HCT116 (cell line): Measurements from ENCODE around the gene POT1. TPM values are rescaled to one million over a fixed set of nuclear protein-coding genes. Genes with fewer than 3 reads are reported as not detected.

Experiments
- ATAC-seq: fragments of 200-7000 bp; cut with Tn5 transposase; 2 replicates; pipeline ENCODE4 v1.9.1; 2020; ENCODE audit warnings: mild to moderate bottlenecking, moderate library complexity
- BruUV-seq: library from RNA; stranded (reverse); fragments of 400-500 nt; replicated peaks from 2 replicates; lab custom pipeline; 2021; lab: Mats Ljungman, UMichigan
- CTCF ChIA-PET: fragments of 300-600 bp; sonication (Branson Sonifier 250); formaldehyde crosslinking; loops from one replicate; lab custom pipeline; 2021; ENCODE audit warnings: antibody characterized with exemption; lab: Charles Lee
- POLR2A ChIA-PET: fragments of 300-600, 350-600 bp; sonication (Branson Sonifier 250); formaldehyde crosslinking; loops from one replicate; lab custom pipeline; 2021; ENCODE audit warnings: antibody characterized with exemption; lab: Charles Lee
- RAD21 ChIA-PET, 2 experiments: fragments of 300-600 bp; sonication (Branson Sonifier 250); formaldehyde crosslinking; loops; one replicate each; lab custom pipeline; 2023; ENCODE audit warnings: low total read pairs in 2 of 2; ENCODE audit not compliant: uncharacterized antibody in 2 of 2, unreplicated experiment in 2 of 2, low non-redundant PET in 1 of 2; lab: Charles Lee
- DNase-seq: peaks from one replicate; pipeline ENCODE4 v3.0.0-alpha.2; 2010; ENCODE audit warnings: low read depth, low spot score
- H2AFZ ChIP-seq: fragments of 200-600 bp; shearing (Covaris generic), sonication (generic); 2 replicates; pipeline ENCODE4 v1.6.1; 2017; ENCODE audit warnings: low read depth, mixed run types, mixed read lengths, antibody characterized with exemption, low read length; ENCODE audit not compliant: poor library complexity, severe bottlenecking
- H3K27ac ChIP-seq: 2 replicates; pipeline ENCODE4 v1.5.1; 2012; ENCODE audit warnings: low read depth, low read length
- H3K27me3 ChIP-seq: fragments of 200-600 bp; sonication (generic); 2 replicates; pipeline ENCODE4 v1.6.1; 2016; ENCODE audit warnings: mixed run types, low read length, mixed read lengths; ENCODE audit not compliant: insufficient read depth
- H3K36me3 ChIP-seq, 2 experiments: fragments of 200-500 bp in 1 of 2; fragments of 200-600 bp in 1 of 2; sonication (Bioruptor generic) in 1 of 2; sonication (generic) in 1 of 2; 2 replicates each; pipeline versions ENCODE4 v1.5.1 to v1.6.1; 2014 to 2016; ENCODE audit warnings: low read length in 2 of 2, inconsistent platforms in 1 of 2, mixed read lengths in 1 of 2, mixed run types in 1 of 2; ENCODE audit not compliant: insufficient read depth in 2 of 2, control insufficient read depth in 1 of 2
- H3K4me1 ChIP-seq, 2 experiments: fragments of 200-600 bp in 1 of 2; sonication (generic) in 1 of 2; 2 replicates each; pipeline versions ENCODE4 v1.5.1 to v1.6.1; 2012 to 2017; ENCODE audit warnings: low read length in 2 of 2, inconsistent platforms in 1 of 2, mild to moderate bottlenecking in 1 of 2, mixed read lengths in 1 of 2, mixed run types in 1 of 2, moderate library complexity in 1 of 2; ENCODE audit not compliant: insufficient read depth in 2 of 2, control insufficient read depth in 1 of 2
- H3K4me2 ChIP-seq: fragments of 200-600 bp; sonication (generic); 2 replicates; pipeline ENCODE4 v1.6.1; 2017; ENCODE audit warnings: mixed run types, low read length, mixed read lengths
- H3K4me3 ChIP-seq, 2 experiments: fragments of 200-600 bp in 1 of 2; sonication (generic) in 1 of 2; replicated peaks in 1 of 2; 2 replicates each; pipeline ENCODE4 v1.5.1; 2011 to 2016; ENCODE audit warnings: low read length in 2 of 2, control low read depth in 1 of 2, low read depth in 1 of 2, mild to moderate bottlenecking in 1 of 2, mixed read lengths in 1 of 2, mixed run types in 1 of 2
- H3K79me2 ChIP-seq: fragments of 200-600 bp; sonication (generic); 2 replicates; pipeline ENCODE4 v1.6.1; 2017; ENCODE audit warnings: mild to moderate bottlenecking, mixed run types, low read length, moderate library complexity, mixed read lengths; ENCODE audit not compliant: insufficient read depth
- H3K9ac ChIP-seq: fragments of 200-600 bp; sonication (generic); 2 replicates; pipeline ENCODE4 v1.6.1; 2016; ENCODE audit warnings: low read length, mixed read lengths
- H3K9me2 ChIP-seq: fragments of 200-600 bp; sonication (generic), shearing (Covaris generic); 2 replicates; pipeline ENCODE4 v1.6.1; 2017; ENCODE audit warnings: mixed run types, mild to moderate bottlenecking, moderate library complexity; ENCODE audit not compliant: insufficient read depth
- H3K9me3 ChIP-seq, 2 experiments: fragments of 200-500 bp in 1 of 2; fragments of 200-600 bp in 1 of 2; sonication (Bioruptor generic) in 1 of 2; sonication (generic) in 1 of 2; 2 replicates each; pipeline ENCODE4 v1.6.1; 2014 to 2017; ENCODE audit warnings: low read length in 2 of 2, mixed read lengths in 2 of 2, inconsistent platforms in 1 of 2, low read depth in 1 of 2, mild to moderate bottlenecking in 1 of 2, mixed run types in 1 of 2, moderate library complexity in 1 of 2; ENCODE audit not compliant: control insufficient read depth in 1 of 2, insufficient read depth in 1 of 2
- H4K20me1 ChIP-seq: fragments of 200-600 bp; sonication (generic), shearing (Covaris generic); 2 replicates; pipeline ENCODE4 v1.6.1; 2017; ENCODE audit warnings: mixed run types, mild to moderate bottlenecking, moderate library complexity; ENCODE audit not compliant: insufficient read depth
- CEBPB ChIP-seq: IDR thresholded peaks from 2 replicates; pipeline ENCODE4 v1.6.1; 2012; ENCODE audit warnings: low read depth
- ELF1 ChIP-seq: IDR thresholded peaks from 2 replicates; pipeline ENCODE4 v1.6.1; 2012; ENCODE audit warnings: low read depth, borderline replicate concordance
- EZH2 ChIP-seq: fragments of 200-600 bp; sonication (generic); IDR thresholded peaks from 2 replicates; pipeline ENCODE4 v1.6.1; 2017; ENCODE audit warnings: antibody characterized with exemption, mixed run types
- JUND ChIP-seq: IDR thresholded peaks from 2 replicates; pipeline ENCODE4 v1.6.1; 2012
- SIN3A ChIP-seq: IDR thresholded peaks from 2 replicates; pipeline ENCODE4 v1.6.1; 2012; ENCODE audit warnings: low read depth
- SP1 ChIP-seq: IDR thresholded peaks from 2 replicates; pipeline ENCODE4 v1.6.1; 2012; ENCODE audit warnings: low read depth
- TCF7L2 ChIP-seq: IDR thresholded peaks from 2 replicates; pipeline ENCODE4 v1.7.0; 2011; ENCODE audit warnings: borderline replicate concordance, inconsistent platforms; ENCODE audit not compliant: insufficient read depth, insufficient read length; ENCODE audit errors: extremely low read depth
- YY1 ChIP-seq: IDR thresholded peaks from 2 replicates; pipeline ENCODE4 v1.6.1; 2011; ENCODE audit warnings: low read length, low read depth, moderate library complexity, mild to moderate bottlenecking; ENCODE audit not compliant: insufficient replicate concordance; ENCODE audit errors: extremely low read depth
- intact Hi-C: fragments of 100-400 bp; cut with micrococcal nuclease; formaldehyde crosslinking; loops from 2 replicates; pipeline ENCODE4 v1.10.0; 2022
- total RNA-seq: library from RNA; stranded (reverse); gene quantifications from one replicate; pipeline ENCODE4 v1.2.1, GENCODE V29; 2021; ENCODE audit not compliant: unreplicated experiment
- TF ChIP-seq, protein P1 (sequence below), 3 experiments: fragments of 200-600 bp in 1 of 3; sonication (generic) in 1 of 3; IDR thresholded peaks in 2 of 3; conservative IDR thresholded peaks in 1 of 3; 2 replicates each; pipeline ENCODE4 v1.5.1; 2012 to 2017; ENCODE audit warnings: low read depth in 2 of 3, low read length in 2 of 3, antibody characterized with exemption in 1 of 3, borderline replicate concordance in 1 of 3, control low read depth in 1 of 3, mild to moderate bottlenecking in 1 of 3, mixed read lengths in 1 of 3, mixed run types in 1 of 3, moderate library complexity in 1 of 3; ENCODE audit not compliant: insufficient read depth in 1 of 3
- TF ChIP-seq, protein P2 (sequence below): IDR thresholded peaks from 2 replicates; pipeline ENCODE4 v1.6.1; 2012
- TF ChIP-seq, protein P3 (sequence below): IDR thresholded peaks from 2 replicates; pipeline ENCODE4 v1.6.1; 2011; ENCODE audit warnings: mild to moderate bottlenecking, low read length, moderate library complexity; ENCODE audit not compliant: insufficient replicate concordance; ENCODE audit errors: extremely low read depth
- TF ChIP-seq, protein P4 (sequence below): IDR thresholded peaks from 2 replicates; pipeline ENCODE4 v1.6.1; 2012

Gene POT1
- total RNA-seq, 1 experiment from 2014 or later, result 19.5 TPM

DNA sequence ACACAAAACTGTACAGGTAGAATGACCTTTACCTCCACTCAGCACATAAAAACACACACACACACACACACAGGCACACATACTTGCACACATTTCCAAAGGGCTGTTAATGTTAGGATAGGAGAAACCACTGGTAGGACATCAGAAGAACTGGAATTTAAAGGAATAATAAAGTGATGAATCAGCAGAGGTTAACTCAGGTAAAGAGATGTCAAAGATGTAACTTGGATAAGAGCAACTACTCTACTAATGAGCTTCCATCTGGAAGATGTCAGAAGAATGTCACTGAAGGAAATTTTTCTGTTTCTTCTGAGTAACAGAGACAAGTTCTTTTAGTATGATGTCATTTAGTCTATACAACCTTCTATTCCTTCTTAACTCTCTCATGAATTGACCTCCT lies 137.6 kb downstream of the POT1 start:
- no peaks in the 10 kb centered on the region for H3K27me3 ChIP-seq
- no peak overlapping the region for H3K4me3 ChIP-seq
- intact Hi-C loops, result no loop called here
- no peaks in the 10 kb centered on the region for H3K36me3 ChIP-seq
- peaks cover 5 to 9% of the 10 kb centered on the region in 2 experiments; a peak in 2 of 4 replicates for H3K4me1 ChIP-seq
- no peak overlapping the region for H3K9ac ChIP-seq
- H3K4me2 ChIP-seq, result 0 out of 2 replicates have a peak overlapping the region, but pooled peaks have one; percentile 13
- DNase-seq, result no peak
- TF ChIP-seq JUND, result no peak
- ATAC-seq, result no peak
- no peak overlapping the region for H3K27ac ChIP-seq
- no peaks in the 10 kb centered on the region for H4K20me1 ChIP-seq
- H3K79me2 ChIP-seq, result no peaks in the 10 kb centered on the region
- H3K9me2 ChIP-seq, result no peaks in the 10 kb centered on the region
- RAD21 ChIA-PET, result interaction anchor here in 1 of 2 experiments (0.6 kb wide), 1 partner anchor 15 kb away, joined by 5 read pairs; no protein-coding TSS in a partner anchor
- H2AFZ ChIP-seq, result no peak overlapping the region
- BruUV-seq, result no TSS peak
- POLR2A ChIA-PET, result no interaction called here
- CTCF ChIA-PET, result no interaction called here
- H3K9me3 ChIP-seq, result no peaks in the 10 kb centered on the region

DNA sequence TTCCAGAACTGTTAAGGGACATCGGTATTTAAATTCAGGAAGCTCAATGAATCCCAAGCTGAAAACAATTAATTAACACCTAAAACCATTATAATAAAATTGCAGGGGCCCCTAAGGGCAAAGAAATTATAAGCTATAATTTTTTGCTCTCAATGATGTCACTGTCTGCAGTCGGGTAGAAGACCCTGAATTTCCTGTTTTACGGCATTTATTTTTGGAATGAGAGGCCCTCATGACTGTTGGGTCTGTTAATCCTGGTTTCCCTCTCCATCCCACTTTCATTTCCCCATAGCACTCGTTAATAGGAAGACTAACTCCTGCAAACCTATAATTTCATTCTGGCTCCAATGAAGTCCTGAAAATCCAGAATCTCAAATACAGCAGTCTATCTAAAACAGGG lies 138.2 kb downstream of the POT1 start:
- H3K9me3 ChIP-seq, result no peaks in the 10 kb centered on the region
- no peaks in the 10 kb centered on the region for H3K79me2 ChIP-seq
- ChIA-PET POLR2A (no interaction called here), RAD21 (no interaction called here), CTCF (no interaction called here)
- H3K4me3 ChIP-seq, result no peak overlapping the region
- 0 out of 2 replicates have a peak overlapping the region, but pooled peaks have one; percentile 13 for H3K4me2 ChIP-seq
- no peak overlapping the region for H3K27ac ChIP-seq
- intact Hi-C loops, result no loop called here
- ATAC-seq, result no peak
- no peak for DNase-seq
- H3K27me3 ChIP-seq, result no peaks in the 10 kb centered on the region
- peaks cover 5 to 9% of the 10 kb centered on the region in 2 experiments; a peak in 2 of 4 replicates for H3K4me1 ChIP-seq
- no peaks in the 10 kb centered on the region for H3K9me2 ChIP-seq
- H3K9ac ChIP-seq, result no peak overlapping the region
- no TSS peak for BruUV-seq
- no peak overlapping the region for H2AFZ ChIP-seq
- no peaks in the 10 kb centered on the region for H4K20me1 ChIP-seq
- H3K36me3 ChIP-seq, result no peaks in the 10 kb centered on the region
- TF ChIP-seq, protein P1, sequence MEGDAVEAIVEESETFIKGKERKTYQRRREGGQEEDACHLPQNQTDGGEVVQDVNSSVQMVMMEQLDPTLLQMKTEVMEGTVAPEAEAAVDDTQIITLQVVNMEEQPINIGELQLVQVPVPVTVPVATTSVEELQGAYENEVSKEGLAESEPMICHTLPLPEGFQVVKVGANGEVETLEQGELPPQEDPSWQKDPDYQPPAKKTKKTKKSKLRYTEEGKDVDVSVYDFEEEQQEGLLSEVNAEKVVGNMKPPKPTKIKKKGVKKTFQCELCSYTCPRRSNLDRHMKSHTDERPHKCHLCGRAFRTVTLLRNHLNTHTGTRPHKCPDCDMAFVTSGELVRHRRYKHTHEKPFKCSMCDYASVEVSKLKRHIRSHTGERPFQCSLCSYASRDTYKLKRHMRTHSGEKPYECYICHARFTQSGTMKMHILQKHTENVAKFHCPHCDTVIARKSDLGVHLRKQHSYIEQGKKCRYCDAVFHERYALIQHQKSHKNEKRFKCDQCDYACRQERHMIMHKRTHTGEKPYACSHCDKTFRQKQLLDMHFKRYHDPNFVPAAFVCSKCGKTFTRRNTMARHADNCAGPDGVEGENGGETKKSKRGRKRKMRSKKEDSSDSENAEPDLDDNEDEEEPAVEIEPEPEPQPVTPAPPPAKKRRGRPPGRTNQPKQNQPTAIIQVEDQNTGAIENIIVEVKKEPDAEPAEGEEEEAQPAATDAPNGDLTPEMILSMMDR (IDR thresholded peaks at IDR 0.05 in 2 of 3, conservative IDR thresholded peaks at IDR 0.05 in 1 of 3; ENCODE audit: borderline replicate concordance in 1 of 3, insufficient read depth in 1 of 3, low read depth in 2 of 3, low read length in 2 of 3), result no peak
- TF ChIP-seq EZH2 (no peak), YY1 (no peak), SIN3A (no peak), CEBPB (no peak), ELF1 (no peak), SP1 (no peak), TCF7L2 (no peak)
- TF ChIP-seq, protein P2, sequence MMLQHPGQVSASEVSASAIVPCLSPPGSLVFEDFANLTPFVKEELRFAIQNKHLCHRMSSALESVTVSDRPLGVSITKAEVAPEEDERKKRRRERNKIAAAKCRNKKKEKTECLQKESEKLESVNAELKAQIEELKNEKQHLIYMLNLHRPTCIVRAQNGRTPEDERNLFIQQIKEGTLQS, result no peak
- TF ChIP-seq, protein P3, sequence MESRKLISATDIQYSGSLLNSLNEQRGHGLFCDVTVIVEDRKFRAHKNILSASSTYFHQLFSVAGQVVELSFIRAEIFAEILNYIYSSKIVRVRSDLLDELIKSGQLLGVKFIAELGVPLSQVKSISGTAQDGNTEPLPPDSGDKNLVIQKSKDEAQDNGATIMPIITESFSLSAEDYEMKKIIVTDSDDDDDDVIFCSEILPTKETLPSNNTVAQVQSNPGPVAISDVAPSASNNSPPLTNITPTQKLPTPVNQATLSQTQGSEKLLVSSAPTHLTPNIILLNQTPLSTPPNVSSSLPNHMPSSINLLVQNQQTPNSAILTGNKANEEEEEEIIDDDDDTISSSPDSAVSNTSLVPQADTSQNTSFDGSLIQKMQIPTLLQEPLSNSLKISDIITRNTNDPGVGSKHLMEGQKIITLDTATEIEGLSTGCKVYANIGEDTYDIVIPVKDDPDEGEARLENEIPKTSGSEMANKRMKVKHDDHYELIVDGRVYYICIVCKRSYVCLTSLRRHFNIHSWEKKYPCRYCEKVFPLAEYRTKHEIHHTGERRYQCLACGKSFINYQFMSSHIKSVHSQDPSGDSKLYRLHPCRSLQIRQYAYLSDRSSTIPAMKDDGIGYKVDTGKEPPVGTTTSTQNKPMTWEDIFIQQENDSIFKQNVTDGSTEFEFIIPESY, result no peak
- TF ChIP-seq, protein P4, sequence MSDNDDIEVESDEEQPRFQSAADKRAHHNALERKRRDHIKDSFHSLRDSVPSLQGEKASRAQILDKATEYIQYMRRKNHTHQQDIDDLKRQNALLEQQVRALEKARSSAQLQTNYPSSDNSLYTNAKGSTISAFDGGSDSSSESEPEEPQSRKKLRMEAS, result no peak
